Osteoblast (primary cell): ENCODE data around the gene PCK2. TPM values are rescaled to one million over a fixed set of nuclear protein-coding genes. Genes with fewer than 3 reads are reported as not detected.

ENCODE experiments used
- DNase-seq: peaks from one replicate; pipeline ENCODE4 v3.0.0; 2011; ENCODE audit warnings: low spot score, mixed read lengths; ENCODE audit not compliant: insufficient read length; ENCODE audit errors: missing footprints
- H2AFZ ChIP-seq: 2 replicates; pipeline ENCODE4 v1.6.0; 2011; ENCODE audit warnings: mild to moderate bottlenecking, low read length
- H3K27ac ChIP-seq: 2 replicates; pipeline ENCODE4 v1.5.1; 2011; ENCODE audit warnings: mild to moderate bottlenecking, low read depth, low read length, moderate library complexity
- H3K27me3 ChIP-seq: 2 replicates; pipeline ENCODE4 v1.6.0; 2012; ENCODE audit warnings: mild to moderate bottlenecking, control low read depth, inconsistent platforms, low read length, moderate library complexity; ENCODE audit not compliant: insufficient read depth
- H3K36me3 ChIP-seq: 2 replicates; pipeline ENCODE4 v1.5.1; 2011; ENCODE audit warnings: mild to moderate bottlenecking, low read length, control low read depth, moderate library complexity; ENCODE audit not compliant: insufficient read depth
- H3K4me1 ChIP-seq: 2 replicates; pipeline ENCODE4 v1.5.1; 2011; ENCODE audit warnings: mild to moderate bottlenecking, low read length, control low read depth, moderate library complexity; ENCODE audit not compliant: insufficient read depth
- H3K4me2 ChIP-seq: 2 replicates; pipeline ENCODE4 v1.6.0; 2011; ENCODE audit warnings: mild to moderate bottlenecking, low read length; ENCODE audit not compliant: insufficient read depth
- H3K4me3 ChIP-seq: fragments of 200-600 bp; sonication (generic); 3 replicates; pipeline ENCODE4 v1.5.1; 2012; ENCODE audit warnings: mild to moderate bottlenecking, low read length, inconsistent platforms; ENCODE audit not compliant: insufficient read depth
- H3K79me2 ChIP-seq: 2 replicates; pipeline ENCODE4 v1.6.0; 2012; ENCODE audit warnings: mild to moderate bottlenecking, low read length, control low read depth, inconsistent platforms; ENCODE audit not compliant: insufficient read depth
- H3K9me3 ChIP-seq: 2 replicates; pipeline ENCODE4 v1.5.1; 2011; ENCODE audit warnings: low read depth, low read length, control low read depth
- H4K20me1 ChIP-seq: 2 replicates; pipeline ENCODE4 v1.6.0; 2012; ENCODE audit warnings: mild to moderate bottlenecking, low read length, control low read depth; ENCODE audit not compliant: insufficient read depth
- CTCF ChIP-seq: IDR thresholded peaks from 2 replicates; pipeline ENCODE4 v1.5.1; 2011; ENCODE audit warnings: mild to moderate bottlenecking, low read depth, low read length, moderate library complexity; ENCODE audit errors: extremely low read depth
- total RNA-seq: library from RNA; depleted of rRNA; stranded (reverse); fragments of >200 nt; gene quantifications from 2 replicates; pipeline ENCODE4 v1.2.3, GENCODE V29; 2012

The PCK2 gene
- total RNA-seq, 1 donor, result 35.1 TPM

- Histone ChIP-seq H3K4me3 (no peak overlapping the region), H3K79me2 (no peaks in the 10 kb centered on the region), H4K20me1 (no peaks in the 10 kb centered on the region), H3K27ac (no peak overlapping the region), H3K4me1 (peaks cover 5% of the 10 kb centered on the region), H3K27me3 (peaks cover 28% of the 10 kb centered on the region), H3K9me3 (no peaks in the 10 kb centered on the region), H3K4me2 (no peak overlapping the region), H3K36me3 (no peaks in the 10 kb centered on the region), H2AFZ (no peak overlapping the region)
- no peak for TF ChIP-seq CTCF
- peak; percentile 71 for DNase-seq
These were observed 8.9 kb upstream of the PCK2 start for GRCh38 chr14:24085215-24085614.

GRCh38 chr14:24086193-24086955, 7.7 kb upstream of the PCK2 start:
- no peaks in the 10 kb centered on the region for H3K9me3 ChIP-seq
- H4K20me1 ChIP-seq, result no peaks in the 10 kb centered on the region
- H3K36me3 ChIP-seq, result no peaks in the 10 kb centered on the region
- H3K27me3 ChIP-seq, result peaks cover 19% of the 10 kb centered on the region
- no peak for DNase-seq
- no peaks in the 10 kb centered on the region for H3K4me1 ChIP-seq
- no peak overlapping the region for H3K4me3 ChIP-seq
- no peak overlapping the region for H3K4me2 ChIP-seq
- no peak overlapping the region for H2AFZ ChIP-seq
- no peak overlapping the region for H3K27ac ChIP-seq
- H3K79me2 ChIP-seq, result no peaks in the 10 kb centered on the region
- TF ChIP-seq CTCF, result no peak

- H3K4me3 ChIP-seq, result no peak overlapping the region
- no peak overlapping the region for H3K27ac ChIP-seq
- H3K27me3 ChIP-seq, result peaks cover 12% of the 10 kb centered on the region
- H3K79me2 ChIP-seq, result no peaks in the 10 kb centered on the region
- H4K20me1 ChIP-seq, result no peaks in the 10 kb centered on the region
- H2AFZ ChIP-seq, result no peak overlapping the region
- peak; percentile 44 for DNase-seq
- H3K4me2 ChIP-seq, result no peak overlapping the region
- H3K4me1 ChIP-seq, result no peaks in the 10 kb centered on the region
- TF ChIP-seq CTCF, result no peak
- H3K36me3 ChIP-seq, result no peaks in the 10 kb centered on the region
- no peaks in the 10 kb centered on the region for H3K9me3 ChIP-seq
These were observed 7.1 kb upstream of the PCK2 start for GRCh38 chr14:24087004-24087403.

GRCh38 chr14:24088095-24088494, 6.0 kb upstream of the PCK2 start:
- no peaks in the 10 kb centered on the region for H4K20me1 ChIP-seq
- no peaks in the 10 kb centered on the region for H3K9me3 ChIP-seq
- no peak overlapping the region for H3K4me2 ChIP-seq
- no peaks in the 10 kb centered on the region for H3K36me3 ChIP-seq
- TF ChIP-seq CTCF, result no peak
- H3K4me1 ChIP-seq, result no peaks in the 10 kb centered on the region
- H3K27ac ChIP-seq, result no peak overlapping the region
- no peaks in the 10 kb centered on the region for H3K79me2 ChIP-seq
- peak; percentile 56 for DNase-seq
- no peak overlapping the region for H2AFZ ChIP-seq
- H3K27me3 ChIP-seq, result peaks cover 3% of the 10 kb centered on the region
- H3K4me3 ChIP-seq, result no peak overlapping the region
